Cortex of kidney (tissue), 1 donor: ENCODE data around the gene RHOBTB3.
"Not testable (repeated sequence)": the region's sequence is repeated elsewhere in the genome, so short reads cannot be mapped to it uniquely, and the experiment has no call there.

ENCODE experiments used
- DNase-seq: peaks from one replicate; lab custom pipeline; 2025; lab: John Stamatoyannopoulos, UW

Gene RHOBTB3

GRCh38 chr5:95801961-95802360 lies 70.8 kb downstream of the RHOBTB3 start:
- no peak for DNase-seq

GRCh38 chr5:95803271-95804148 lies 72.4 kb downstream of the RHOBTB3 start:
- no peak for DNase-seq

GRCh38 chr5:95804736-95805539 lies 73.8 kb downstream of the RHOBTB3 start:
- no peak for DNase-seq

DNA sequence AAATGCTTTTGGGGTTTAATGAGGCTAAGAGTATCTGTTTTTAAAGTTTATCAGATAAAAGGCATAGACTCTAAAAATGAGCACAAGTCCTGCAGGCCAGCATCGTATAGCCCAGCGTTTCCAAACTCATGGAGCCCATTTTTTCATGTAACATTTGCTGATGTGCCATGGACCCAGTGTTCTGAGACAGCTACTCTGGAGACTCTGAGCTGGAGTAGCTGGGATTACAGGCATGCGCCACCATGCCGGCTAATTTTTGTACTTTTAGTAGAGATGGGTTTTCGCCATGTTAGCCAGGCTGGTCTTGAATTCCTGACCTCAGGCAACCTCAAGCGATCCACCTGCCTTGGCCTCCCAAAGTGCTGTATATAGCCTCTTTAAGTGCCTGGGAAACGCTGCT lies 75.6 kb downstream of the RHOBTB3 start:
- DNase-seq, result no peak

- no peak for DNase-seq
Observed at GRCh38 chr5:95808013-95808685, 77.0 kb downstream of the RHOBTB3 start.

DNA sequence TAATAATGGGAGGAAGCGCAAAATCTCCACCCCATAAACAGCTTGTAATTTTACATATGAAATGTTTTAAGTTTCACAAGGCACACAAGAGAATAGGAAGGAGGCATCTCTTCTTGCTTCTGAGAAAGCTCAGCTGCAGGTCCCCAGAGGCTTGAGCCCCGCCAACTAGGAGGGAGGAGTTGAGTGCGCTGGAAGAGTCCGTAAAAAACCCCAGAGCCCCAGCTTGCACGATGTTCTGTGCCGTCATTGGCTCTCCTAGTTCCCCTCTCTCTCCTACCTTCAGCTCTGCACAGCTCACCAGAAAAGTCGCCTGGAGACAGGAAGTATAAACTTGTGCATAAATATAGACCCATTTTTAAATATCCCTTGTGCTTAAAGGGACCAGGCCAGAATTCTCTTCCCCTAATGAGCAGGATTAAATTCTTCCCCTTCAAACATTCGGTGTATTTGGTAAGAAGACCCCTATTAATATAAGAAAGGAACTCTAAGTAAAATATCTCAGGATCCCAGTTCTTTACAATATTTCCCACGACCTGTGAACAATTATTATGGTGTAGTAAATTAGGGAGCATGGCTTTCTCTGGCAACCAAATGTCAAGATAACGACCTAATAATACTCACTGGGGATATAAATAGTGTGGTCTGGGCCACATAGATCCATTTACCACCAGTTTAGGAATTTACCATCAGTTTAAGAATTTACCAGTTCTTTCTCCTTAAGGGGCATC lies 77.7 kb downstream of the RHOBTB3 start:
- DNase-seq, result no peak

- DNase-seq, result no peak
Observed at GRCh38 chr5:95809414-95809960, 78.4 kb downstream of the RHOBTB3 start.

GRCh38 chr5:95810305-95811125 lies 79.4 kb downstream of the RHOBTB3 start:
- DNase-seq, result no peak

- DNase-seq, result not testable (repeated sequence)
Observed at GRCh38 chr5:95811126-95811423, 79.9 kb downstream of the RHOBTB3 start.

DNA sequence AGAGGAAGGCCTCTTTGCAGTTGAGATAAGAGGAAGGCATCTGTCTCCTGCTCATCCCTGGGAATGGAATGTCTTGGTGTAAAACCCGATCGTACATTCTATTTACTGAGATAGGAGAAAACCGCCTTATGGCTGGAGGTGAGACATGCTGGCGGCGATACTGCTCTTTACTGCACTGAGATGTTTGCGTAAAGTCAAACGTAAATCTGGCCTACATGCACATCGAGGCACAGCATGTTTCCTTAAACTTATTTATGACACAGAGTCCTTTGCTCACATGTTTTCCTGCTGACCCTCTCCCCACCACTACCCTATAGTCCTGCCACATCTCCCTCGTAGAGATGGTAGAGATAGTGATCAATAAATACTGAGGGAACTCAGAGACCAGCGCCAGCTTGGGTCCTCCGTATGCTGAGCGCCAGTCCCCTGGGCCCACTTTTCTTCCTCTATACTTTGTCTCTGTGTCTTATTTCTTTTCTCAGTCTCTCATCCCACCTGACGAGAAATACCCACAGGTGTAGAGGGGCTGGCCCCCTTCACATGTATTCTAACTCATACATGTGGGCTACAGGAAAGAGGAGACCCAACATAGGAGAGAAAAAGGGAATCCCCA lies 80.4 kb downstream of the RHOBTB3 start:
- not testable (repeated sequence) for DNase-seq

DNA sequence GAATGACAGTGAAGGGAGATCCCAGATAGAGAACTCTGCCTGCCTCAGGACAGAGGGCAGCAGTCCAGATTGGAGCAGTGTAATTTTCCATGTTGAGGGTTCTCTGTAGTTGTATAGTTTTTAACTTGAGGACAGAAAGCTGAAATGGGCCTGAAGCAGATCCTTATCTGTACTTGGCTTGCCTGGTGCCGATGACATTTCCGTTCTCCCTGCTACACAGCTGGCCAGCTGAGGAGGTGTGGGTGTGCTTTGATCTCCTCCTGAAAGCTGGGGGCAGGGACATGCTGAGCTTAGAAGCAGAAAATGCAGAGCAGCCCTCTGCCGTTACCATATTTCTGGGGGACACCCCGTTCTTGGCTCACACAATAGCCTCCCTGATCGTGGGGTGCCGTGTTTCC lies 80.9 kb downstream of the RHOBTB3 start:
- DNase-seq, result no peak

GRCh38 chr5:95813035-95813434 lies 81.9 kb downstream of the RHOBTB3 start:
- DNase-seq, result not testable (repeated sequence)

GRCh38 chr5:95815155-95815729 lies 84.1 kb downstream of the RHOBTB3 start:
- DNase-seq, result no peak

DNA sequence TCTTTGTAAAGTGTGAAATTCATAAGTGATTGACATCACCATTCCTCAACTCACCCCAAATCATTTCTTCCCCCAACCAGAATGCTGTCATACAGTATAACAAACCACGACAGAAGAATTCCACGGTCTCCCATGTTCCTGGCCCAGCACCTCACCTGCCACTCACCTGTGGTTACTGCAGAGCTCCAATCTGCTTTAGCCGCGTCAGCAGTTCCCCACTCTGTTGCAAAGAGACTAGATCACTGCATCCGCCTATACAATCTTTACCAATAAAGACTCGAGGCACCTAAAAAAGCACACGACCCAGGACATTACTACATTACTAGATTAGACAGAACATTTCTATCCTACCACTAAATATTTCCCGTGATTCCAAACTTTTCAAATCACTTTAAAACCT lies 85.2 kb downstream of the RHOBTB3 start:
- no peak for DNase-seq

DNA sequence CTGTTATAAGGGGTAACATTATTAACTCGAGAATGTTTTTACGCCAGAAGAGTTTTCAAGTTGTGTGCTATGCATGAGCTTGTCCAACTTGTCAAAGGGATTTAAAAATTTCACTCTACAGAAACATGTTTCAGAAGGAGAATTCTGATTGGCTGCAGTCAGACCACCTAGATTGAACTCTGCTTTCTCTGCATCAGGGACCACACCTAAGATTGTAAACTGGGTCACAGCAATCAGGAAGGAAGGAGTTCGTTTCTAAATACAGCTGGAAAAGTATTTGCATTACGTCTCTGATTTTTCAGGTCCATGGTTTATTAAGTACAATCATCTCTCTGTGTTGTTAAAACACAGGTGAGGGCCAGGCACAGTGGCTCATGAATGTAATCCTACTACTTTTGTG lies 85.6 kb downstream of the RHOBTB3 start:
- DNase-seq, result no peak

- no peak for DNase-seq
Observed at GRCh38 chr5:95817430-95817829, 86.3 kb downstream of the RHOBTB3 start.

GRCh38 chr5:95818181-95819147 lies 87.3 kb downstream of the RHOBTB3 start:
- no peak for DNase-seq

GRCh38 chr5:95821110-95822021 lies 90.2 kb downstream of the RHOBTB3 start:
- DNase-seq, result no peak
